ENCODE data around the gene FGF4. TPM values are rescaled to one million over a fixed set of nuclear protein-coding genes. Genes with fewer than 3 reads are reported as not detected.

FGF4 gene
- total RNA-seq, 2 donors from 2014 or later = not detected

DNA sequence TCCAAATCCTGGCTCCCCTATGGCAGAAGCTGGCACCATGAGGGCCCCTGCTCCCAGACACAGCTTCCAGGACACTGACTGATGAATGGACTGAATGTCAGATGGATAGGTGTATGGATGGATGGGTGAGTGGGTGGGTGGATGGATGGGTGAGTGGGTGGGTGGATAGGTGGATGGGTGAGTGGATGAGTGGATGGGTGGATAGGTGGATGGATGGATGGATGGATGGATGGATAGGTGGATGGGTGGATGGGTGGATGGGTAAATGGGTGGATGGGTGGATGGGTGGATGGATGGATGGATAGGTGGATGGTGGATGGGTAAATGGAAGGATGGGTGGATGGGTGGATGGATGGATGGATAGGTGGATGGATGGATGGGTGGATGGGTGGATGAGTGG, 39.8 kb upstream of the FGF4 start:
- no peaks in the 10 kb centered on the region for H3K9me3 ChIP-seq (ENCODE audit: control insufficient read depth, low read length, poor library complexity, severe bottlenecking)
- Mint-ChIP-seq H3K27me3 (peaks cover 40% of the 10 kb centered on the region), H3K27ac (no peak overlapping the region), H3K4me1 (peaks cover 3% of the 10 kb centered on the region), H3K4me3 (no peak overlapping the region), H3K36me3 (ENCODE audit: low read depth) (peaks cover 8% of the 10 kb centered on the region)
- DNase-seq (no peak), ATAC-seq (no peak)

DNA sequence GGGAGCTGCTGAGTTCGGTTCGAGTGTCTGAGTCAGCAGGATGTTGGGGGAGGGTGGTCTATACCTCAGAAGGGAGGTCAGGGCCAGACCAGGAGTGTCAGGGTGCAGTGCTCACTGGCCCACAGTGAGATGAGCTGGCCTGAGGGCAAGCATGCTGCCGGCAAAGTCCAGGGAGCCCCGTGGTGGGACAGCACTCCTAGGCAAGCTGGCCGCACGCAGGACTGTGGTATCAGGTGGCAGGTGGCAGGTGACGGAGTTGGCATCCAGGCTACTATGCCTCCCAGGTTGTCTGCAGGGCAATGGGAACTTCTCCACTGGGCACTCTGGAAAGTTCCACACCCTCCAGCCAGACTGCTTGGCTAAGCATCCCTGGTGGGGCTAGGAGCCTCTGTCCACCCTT, 39.3 kb upstream of the FGF4 start:
- H3K4me1 Mint-ChIP-seq = no peaks in the 10 kb centered on the region
- no peaks in the 10 kb centered on the region for H3K9me3 ChIP-seq (ENCODE audit: control insufficient read depth, low read length, poor library complexity, severe bottlenecking)
- ATAC-seq (no peak), DNase-seq (no peak)
- H3K27me3 Mint-ChIP-seq = peaks cover 40% of the 10 kb centered on the region
- H3K4me3 Mint-ChIP-seq = no peak overlapping the region
- no peak overlapping the region for H3K27ac Mint-ChIP-seq
- H3K36me3 Mint-ChIP-seq (ENCODE audit: low read depth) = peaks cover 8% of the 10 kb centered on the region

DNA sequence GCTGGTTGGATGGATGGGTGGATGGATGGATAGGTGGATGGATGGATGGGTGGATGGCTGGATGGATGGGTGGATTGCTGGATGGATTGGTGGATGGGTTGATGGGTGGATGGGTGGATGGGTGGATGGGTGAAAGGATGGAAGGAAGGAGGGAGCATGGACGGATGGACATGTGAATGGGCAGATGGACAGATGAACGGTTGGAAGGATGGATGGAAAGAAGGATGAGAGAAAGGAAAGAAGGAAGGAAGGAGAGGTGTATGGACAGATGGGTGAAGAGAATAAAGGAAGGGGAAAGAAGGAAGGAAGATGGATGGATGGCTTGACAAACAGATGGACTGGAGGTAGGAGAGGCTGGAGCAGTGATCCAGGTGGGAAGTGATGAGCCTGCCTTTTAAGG, 38.7 kb upstream of the FGF4 start:
- H3K4me1 Mint-ChIP-seq = no peaks in the 10 kb centered on the region
- DNase-seq (no peak), ATAC-seq (no peak)
- no peak overlapping the region for H3K4me3 Mint-ChIP-seq
- peaks cover 9% of the 10 kb centered on the region for H3K36me3 Mint-ChIP-seq (ENCODE audit: low read depth)
- no peaks in the 10 kb centered on the region for H3K9me3 ChIP-seq (ENCODE audit: control insufficient read depth, low read length, poor library complexity, severe bottlenecking)
- H3K27me3 Mint-ChIP-seq = peaks cover 42% of the 10 kb centered on the region
- no peak overlapping the region for H3K27ac Mint-ChIP-seq

- Mint-ChIP-seq H3K27me3 (peaks cover 44% of the 10 kb centered on the region), H3K36me3 (ENCODE audit: low read depth) (peaks cover 9% of the 10 kb centered on the region), H3K4me3 (no peak overlapping the region), H3K4me1 (no peaks in the 10 kb centered on the region), H3K27ac (no peak overlapping the region)
- DNase-seq = no peak
- H3K9me3 ChIP-seq (ENCODE audit: control insufficient read depth, low read length, poor library complexity, severe bottlenecking) = no peaks in the 10 kb centered on the region
- no peak for ATAC-seq
These were observed 37.8 kb upstream of the FGF4 start for GRCh38 chr11:69812946-69813345.

DNA sequence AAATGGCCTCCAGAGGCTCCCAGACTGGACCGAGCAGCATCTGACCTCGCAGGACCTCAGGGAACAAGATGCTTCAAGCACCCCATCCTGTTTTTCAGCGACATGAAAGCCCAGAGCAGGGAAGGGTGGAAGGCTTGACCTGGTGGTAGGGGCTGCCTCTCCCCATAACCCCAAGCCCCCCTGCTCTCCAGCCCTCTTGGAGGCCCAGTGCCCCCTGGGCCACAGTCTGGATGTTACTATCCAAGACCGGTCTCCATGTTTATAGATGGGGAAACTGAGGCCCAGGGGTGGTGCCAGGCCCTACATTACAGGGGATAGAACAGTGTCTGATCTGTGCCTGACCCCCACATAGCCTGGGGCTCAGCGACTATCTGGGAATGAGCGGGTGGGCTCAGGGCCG, 37.1 kb upstream of the FGF4 start:
- no peak overlapping the region for H3K27ac Mint-ChIP-seq
- peaks cover 51% of the 10 kb centered on the region for H3K27me3 Mint-ChIP-seq
- ATAC-seq = no peak
- no peak overlapping the region for H3K4me3 Mint-ChIP-seq
- no peak for DNase-seq
- no peaks in the 10 kb centered on the region for H3K4me1 Mint-ChIP-seq
- H3K9me3 ChIP-seq (ENCODE audit: control insufficient read depth, low read length, poor library complexity, severe bottlenecking) = no peaks in the 10 kb centered on the region
- peaks cover 9% of the 10 kb centered on the region for H3K36me3 Mint-ChIP-seq (ENCODE audit: low read depth)

GRCh38 chr11:69811431-69811830, 36.3 kb upstream of the FGF4 start:
- no peaks in the 10 kb centered on the region for H3K9me3 ChIP-seq (ENCODE audit: control insufficient read depth, low read length, poor library complexity, severe bottlenecking)
- no peak for ATAC-seq

GRCh38 chr11:69810289-69811118, 35.4 kb upstream of the FGF4 start:
- no peak for DNase-seq
- no peaks in the 10 kb centered on the region for H3K9me3 ChIP-seq (ENCODE audit: control insufficient read depth, low read length, poor library complexity, severe bottlenecking)
- H3K27me3 Mint-ChIP-seq = peaks cover 44% of the 10 kb centered on the region
- no peak overlapping the region for H3K27ac Mint-ChIP-seq
- no peak for ATAC-seq
- H3K4me3 Mint-ChIP-seq = no peak overlapping the region
- H3K36me3 Mint-ChIP-seq (ENCODE audit: low read depth) = peaks cover 9% of the 10 kb centered on the region
- H3K4me1 Mint-ChIP-seq = no peaks in the 10 kb centered on the region

More at GRCh38 chr11:69811431-69811830, 36.3 kb upstream of the FGF4 start:
- H3K27me3 Mint-ChIP-seq = peaks cover 51% of the 10 kb centered on the region
- H3K4me3 Mint-ChIP-seq = no peak overlapping the region
- no peaks in the 10 kb centered on the region for H3K4me1 Mint-ChIP-seq
- H3K36me3 Mint-ChIP-seq (ENCODE audit: low read depth) = peaks cover 9% of the 10 kb centered on the region
- no peak for DNase-seq
- no peak overlapping the region for H3K27ac Mint-ChIP-seq

DNA sequence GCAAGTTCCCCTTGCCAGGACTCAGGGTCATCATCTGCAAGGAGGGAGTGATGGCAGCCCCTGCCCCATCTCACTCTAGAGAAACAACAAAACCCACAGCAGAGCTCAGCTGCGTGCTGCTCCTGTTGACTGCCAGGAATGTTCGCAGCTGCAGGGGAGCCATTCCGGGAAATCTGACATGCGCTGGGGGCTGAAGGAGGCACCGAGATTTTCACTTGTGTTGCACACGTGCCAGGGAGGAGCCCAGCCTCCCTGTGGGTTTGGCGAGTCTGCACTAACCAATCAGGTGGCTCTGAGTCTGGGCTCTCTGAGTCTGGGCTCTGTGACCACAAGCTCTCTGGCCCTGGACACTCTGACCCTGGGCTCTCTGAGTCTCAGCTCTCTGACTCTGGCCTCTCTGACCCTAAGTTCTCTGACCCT, 33.5 kb upstream of the FGF4 start:
- H3K27ac Mint-ChIP-seq = no peak overlapping the region
- H3K4me3 Mint-ChIP-seq = no peak overlapping the region
- peaks cover 37% of the 10 kb centered on the region for H3K27me3 Mint-ChIP-seq
- H3K4me1 Mint-ChIP-seq = no peaks in the 10 kb centered on the region
- DNase-seq = no peak
- peaks cover 3% of the 10 kb centered on the region for H3K36me3 Mint-ChIP-seq (ENCODE audit: low read depth)
- no peaks in the 10 kb centered on the region for H3K9me3 ChIP-seq (ENCODE audit: control insufficient read depth, low read length, poor library complexity, severe bottlenecking)
- no peak for ATAC-seq

- DNase-seq (no peak), ATAC-seq (no peak)
- H3K36me3 Mint-ChIP-seq (ENCODE audit: low read depth) = peaks cover 3% of the 10 kb centered on the region
- H3K27ac Mint-ChIP-seq = no peak overlapping the region
- peaks cover 28% of the 10 kb centered on the region for H3K27me3 Mint-ChIP-seq
- no peaks in the 10 kb centered on the region for H3K9me3 ChIP-seq (ENCODE audit: control insufficient read depth, low read length, poor library complexity, severe bottlenecking)
- no peaks in the 10 kb centered on the region for H3K4me1 Mint-ChIP-seq
- H3K4me3 Mint-ChIP-seq = no peak overlapping the region
These were observed 32.1 kb upstream of the FGF4 start for GRCh38 chr11:69807106-69807815.

GRCh38 chr11:69804769-69805508, 29.8 kb upstream of the FGF4 start:
- ATAC-seq (no peak), DNase-seq (no peak)
- H3K9me3 ChIP-seq (ENCODE audit: control insufficient read depth, low read length, poor library complexity, severe bottlenecking) = no peaks in the 10 kb centered on the region
- Mint-ChIP-seq H3K4me1 (no peaks in the 10 kb centered on the region), H3K4me3 (no peak overlapping the region), H3K27me3 (peaks cover 28% of the 10 kb centered on the region), H3K36me3 (ENCODE audit: low read depth) (peaks cover 3% of the 10 kb centered on the region), H3K27ac (no peak overlapping the region)

- H3K36me3 Mint-ChIP-seq (ENCODE audit: low read depth) = no peaks in the 10 kb centered on the region
- H3K27ac Mint-ChIP-seq = no peak overlapping the region
- H3K4me3 Mint-ChIP-seq = no peak overlapping the region
- no peaks in the 10 kb centered on the region for H3K4me1 Mint-ChIP-seq
- DNase-seq (no peak), ATAC-seq (no peak)
- no peaks in the 10 kb centered on the region for H3K9me3 ChIP-seq (ENCODE audit: control insufficient read depth, low read length, poor library complexity, severe bottlenecking)
- H3K27me3 Mint-ChIP-seq = peaks cover 20% of the 10 kb centered on the region
These were observed 28.6 kb upstream of the FGF4 start for GRCh38 chr11:69803604-69804218.

DNA sequence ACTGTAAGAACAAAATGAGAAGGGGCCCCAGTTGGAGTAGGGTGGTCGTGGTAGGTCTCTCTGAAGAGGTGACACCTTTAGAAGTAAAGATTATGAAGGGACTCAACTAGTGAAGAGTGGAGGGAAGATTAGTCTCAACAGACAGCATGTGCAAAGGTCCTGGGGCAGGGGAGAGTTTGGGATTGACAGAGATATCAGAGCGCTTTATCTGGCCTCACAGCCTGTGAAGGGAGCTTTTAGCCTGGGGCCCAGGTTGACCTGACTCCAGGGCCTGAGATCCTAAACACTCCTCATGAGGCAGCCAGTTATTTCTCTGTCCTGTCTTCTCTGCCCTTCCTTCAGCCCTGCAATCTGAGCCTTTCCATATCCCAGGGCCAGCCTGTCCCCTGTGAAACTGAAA, 27.9 kb upstream of the FGF4 start:
- Mint-ChIP-seq H3K4me1 (no peaks in the 10 kb centered on the region), H3K4me3 (no peak overlapping the region), H3K36me3 (ENCODE audit: low read depth) (no peaks in the 10 kb centered on the region), H3K27ac (no peak overlapping the region), H3K27me3 (peaks cover 20% of the 10 kb centered on the region)
- no peak for DNase-seq
- no peak for ATAC-seq
- no peaks in the 10 kb centered on the region for H3K9me3 ChIP-seq (ENCODE audit: control insufficient read depth, low read length, poor library complexity, severe bottlenecking)

DNA sequence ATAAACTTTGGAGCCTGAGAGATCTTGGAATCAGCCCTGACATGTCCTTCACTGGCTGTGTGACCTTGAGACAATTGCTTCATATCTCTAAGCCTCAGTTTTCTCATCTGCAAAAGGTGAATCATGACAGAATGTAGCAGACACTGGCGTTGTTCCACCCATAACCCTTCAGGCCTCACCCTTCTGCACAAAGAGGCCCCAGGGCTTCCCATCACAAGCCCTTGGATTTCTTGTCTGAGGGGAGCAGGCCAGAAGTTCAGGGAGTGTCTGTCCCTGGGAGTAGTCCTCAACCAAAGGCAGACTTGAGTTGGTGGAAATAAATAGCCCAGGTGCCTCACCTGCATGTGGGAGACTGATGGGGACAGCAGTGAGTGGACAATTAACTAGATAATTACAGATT, 27.4 kb upstream of the FGF4 start:
- DNase-seq = no peak
- Mint-ChIP-seq H3K27ac (no peak overlapping the region), H3K4me1 (no peaks in the 10 kb centered on the region), H3K27me3 (peaks cover 16% of the 10 kb centered on the region), H3K36me3 (ENCODE audit: low read depth) (no peaks in the 10 kb centered on the region), H3K4me3 (no peak overlapping the region)
- no peak for ATAC-seq
- no peaks in the 10 kb centered on the region for H3K9me3 ChIP-seq (ENCODE audit: control insufficient read depth, low read length, poor library complexity, severe bottlenecking)

All from T-helper 17 cell (primary cell).